SK-N-SH (cell line): ENCODE data around the gene DHRS9.

Source experiments
- CHD2 ChIP-seq: fragments of 150-350 bp; IDR thresholded peaks from 2 replicates; pipeline ENCODE4 v1.6.1; 2018; ENCODE audit warnings: low read length; ENCODE audit not compliant: partially characterized antibody
- CTCF ChIP-seq: fragments of 200-600 bp; sonication (generic); IDR thresholded peaks from 2 replicates; pipeline ENCODE4 v1.6.1; 2017; ENCODE audit warnings: antibody characterized with exemption, mild to moderate bottlenecking, moderate library complexity
- FOSL2 ChIP-seq: IDR thresholded peaks from 2 replicates; pipeline ENCODE4 v1.4.0; 2012; ENCODE audit warnings: low read depth, mild to moderate bottlenecking, moderate library complexity, borderline replicate concordance
- GATA2 ChIP-seq: sonication (generic); formaldehyde crosslinking; IDR thresholded peaks from 2 replicates; pipeline ENCODE4 v1.5.0; 2020; ENCODE audit warnings: mild to moderate bottlenecking, missing genetic modification reagents
- JUND ChIP-seq: IDR thresholded peaks from 2 replicates; pipeline ENCODE4 v1.4.0; 2012
- POLR2AphosphoS5 ChIP-seq: IDR thresholded peaks from 2 replicates; pipeline ENCODE4 v1.6.1; 2012; ENCODE audit warnings: low read depth, low read length
- RAD21 ChIP-seq: IDR thresholded peaks from 2 replicates; pipeline ENCODE4 v1.6.1; 2012; ENCODE audit warnings: mild to moderate bottlenecking, low read length
- REST ChIP-seq: IDR thresholded peaks from 2 replicates; pipeline ENCODE4 v1.6.1; 2012; ENCODE audit warnings: mild to moderate bottlenecking, low read depth, low read length, moderate library complexity
- SMC3 ChIP-seq: IDR thresholded peaks from 2 replicates; pipeline ENCODE4 v1.6.1; 2012; ENCODE audit warnings: low read depth, low read length, improper control_type of control experiment
- TAF1 ChIP-seq: IDR thresholded peaks from 2 replicates; pipeline ENCODE4 v1.6.1; 2012; ENCODE audit warnings: low read depth, mild to moderate bottlenecking, low read length, moderate library complexity, borderline replicate concordance
- USF1 ChIP-seq: IDR thresholded peaks from 2 replicates; pipeline ENCODE4 v1.4.0; 2012; ENCODE audit warnings: low read depth, borderline replicate concordance
- YY1 ChIP-seq: IDR thresholded peaks from 2 replicates; pipeline ENCODE4 v1.4.0; 2012; ENCODE audit warnings: low read depth, mild to moderate bottlenecking
- ZBTB33 ChIP-seq: IDR thresholded peaks from 2 replicates; pipeline ENCODE4 v1.4.0; 2012; ENCODE audit warnings: low read depth, borderline replicate concordance
- TF ChIP-seq, protein P1 (sequence below): IDR thresholded peaks from 2 replicates; pipeline ENCODE4; 2012

DNA sequence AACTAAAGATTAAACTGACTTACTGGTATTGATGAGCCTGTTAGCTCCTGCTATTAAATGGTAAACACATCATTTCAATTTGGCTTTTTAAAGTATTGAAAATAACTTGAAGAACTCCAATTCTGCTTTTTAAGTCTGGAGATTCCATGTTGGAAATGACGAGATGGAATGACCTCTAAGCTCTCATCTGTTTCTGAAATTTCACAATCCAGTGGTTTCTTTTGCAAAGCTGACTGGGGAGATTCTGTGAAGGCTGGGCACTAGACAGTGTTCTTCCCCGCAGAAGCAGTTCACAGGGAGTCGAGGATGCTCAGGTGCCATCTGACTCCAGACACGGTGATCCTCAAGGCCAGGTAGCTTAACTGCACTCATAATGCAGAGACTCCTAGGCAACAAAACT is 44.7 kb downstream of the DHRS9 start:
- TF ChIP-seq RAD21 (no peak), CTCF (no peak), JUND (no peak), FOSL2 (no peak), CHD2 (no peak), USF1 (no peak), ZBTB33 (no peak), REST (no peak), YY1 (no peak), TAF1 (no peak), GATA2 (CRISPR knock-in tag) (no peak), SMC3 (no peak), POLR2AphosphoS5 (no peak)
- TF ChIP-seq, protein P1, sequence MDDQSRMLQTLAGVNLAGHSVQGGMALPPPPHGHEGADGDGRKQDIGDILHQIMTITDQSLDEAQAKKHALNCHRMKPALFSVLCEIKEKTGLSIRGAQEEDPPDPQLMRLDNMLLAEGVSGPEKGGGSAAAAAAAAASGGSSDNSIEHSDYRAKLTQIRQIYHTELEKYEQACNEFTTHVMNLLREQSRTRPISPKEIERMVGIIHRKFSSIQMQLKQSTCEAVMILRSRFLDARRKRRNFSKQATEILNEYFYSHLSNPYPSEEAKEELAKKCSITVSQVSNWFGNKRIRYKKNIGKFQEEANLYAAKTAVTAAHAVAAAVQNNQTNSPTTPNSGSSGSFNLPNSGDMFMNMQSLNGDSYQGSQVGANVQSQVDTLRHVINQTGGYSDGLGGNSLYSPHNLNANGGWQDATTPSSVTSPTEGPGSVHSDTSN, result no peak
